ENCODE measurements around the gene SIGLEC14.

GRCh38 chr19:51691584-51692428 is 45.2 kb upstream of the SIGLEC14 start:
- TF ChIP-seq EZH2 (IDR thresholded peaks at IDR 0.05; ENCODE audit: low read length, missing control alignments) (no peak), CTCF (conservative IDR thresholded peaks at IDR 0.05 in 1 of 2, IDR thresholded peaks at IDR 0.05 in 1 of 2; ENCODE audit: low read depth in 1 of 2, low read length in 2 of 2) (no peak)
